Activated B cell treated with CpG ODN at 0.5 μM for 24 hours (primary cell): Measurements from ENCODE around the gene IFIT1. TPM values are rescaled to one million over a fixed set of nuclear protein-coding genes. Genes with fewer than 3 reads are reported as not detected.
A peak's percentile ranks its signal among the peaks of the same experiment; 100 is the strongest.

Source experiments
- ATAC-seq: fragments of 200-7000 bp; cut with Tn5 transposase; one replicate; pipeline ENCODE4 v1.10.0; 2021; ENCODE audit warnings: low read depth, mild to moderate bottlenecking, moderate library complexity
- CTCF ChIA-PET: fragments of 350-600 bp; sonication (Branson Sonifier 250); formaldehyde crosslinking; loops from one replicate; lab custom pipeline; 2021; ENCODE audit warnings: antibody characterized with exemption; lab: Charles Lee
- POLR2A ChIA-PET: fragments of 350-600 bp; sonication (Branson Sonifier 250); formaldehyde crosslinking; loops from one replicate; lab custom pipeline; 2021; ENCODE audit warnings: antibody characterized with exemption; lab: Charles Lee
- DNase-seq: peaks from one replicate; pipeline ENCODE4 v3.0.0; 2022
- H3K27ac Mint-ChIP-seq: one replicate; pipeline ENCODE4 v1.8.0; 2020; ENCODE audit warnings: mixed read lengths
- H3K27me3 Mint-ChIP-seq: one replicate; pipeline ENCODE4 v1.8.0; 2021; ENCODE audit warnings: mixed read lengths
- H3K36me3 Mint-ChIP-seq: one replicate; pipeline ENCODE4 v1.8.0; 2021; ENCODE audit warnings: low read depth, mixed read lengths
- H3K4me1 Mint-ChIP-seq: one replicate; pipeline ENCODE4 v1.8.0; 2021; ENCODE audit warnings: mixed read lengths
- H3K4me3 Mint-ChIP-seq: one replicate; pipeline ENCODE4 v1.8.0; 2020; ENCODE audit warnings: mild to moderate bottlenecking, mixed read lengths
- H3K9me3 Mint-ChIP-seq: one replicate; pipeline ENCODE4 v1.8.0; 2020; ENCODE audit warnings: mixed read lengths
- intact Hi-C: fragments of 100-400 bp; cut with micrococcal nuclease; formaldehyde crosslinking; loops from one replicate; pipeline ENCODE4 v1.15.1; 2024
- total RNA-seq: library from RNA; stranded (reverse); gene quantifications from 2 replicates; pipeline ENCODE4 v1.2.3, GENCODE V29; 2022
- TF ChIP-seq, protein P1 (sequence below): fragments of 200-600 bp; IDR thresholded peaks from one replicate; pipeline ENCODE4 v1.8.0; 2022; ENCODE audit warnings: antibody characterized with exemption, mild to moderate bottlenecking

The IFIT1 gene
- total RNA-seq, 1 donor from 2014 or later, result 0.95 TPM

DNA sequence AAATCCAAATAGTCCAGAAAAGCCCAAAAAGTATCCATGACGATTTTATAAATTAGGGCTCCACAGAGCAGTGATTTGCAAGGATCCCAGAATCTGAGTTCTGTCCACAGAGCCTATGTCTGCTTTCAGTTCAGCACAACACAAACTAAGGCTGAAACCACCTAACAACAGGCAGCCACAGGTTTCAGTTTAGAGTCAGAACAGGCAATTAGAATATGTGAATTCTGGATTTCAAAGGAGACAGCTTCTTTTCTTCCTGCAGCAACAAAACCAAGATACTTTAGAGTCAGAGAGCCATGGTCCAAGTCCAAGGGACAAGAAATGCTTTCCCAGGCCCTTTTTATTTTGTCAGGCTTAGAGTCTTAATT is 41.0 kb upstream of the IFIT1 start:
- POLR2A ChIA-PET, result no interaction called here
- peak overlapping the region; percentile 13 for H3K27ac Mint-ChIP-seq
- CTCF ChIA-PET, result no interaction called here
- peak; percentile 42 for ATAC-seq
- no peak for DNase-seq
- intact Hi-C loops, result no loop called here
- no peaks in the 10 kb centered on the region for H3K36me3 Mint-ChIP-seq
- H3K4me3 Mint-ChIP-seq, result no peak overlapping the region
- TF ChIP-seq, protein P1, sequence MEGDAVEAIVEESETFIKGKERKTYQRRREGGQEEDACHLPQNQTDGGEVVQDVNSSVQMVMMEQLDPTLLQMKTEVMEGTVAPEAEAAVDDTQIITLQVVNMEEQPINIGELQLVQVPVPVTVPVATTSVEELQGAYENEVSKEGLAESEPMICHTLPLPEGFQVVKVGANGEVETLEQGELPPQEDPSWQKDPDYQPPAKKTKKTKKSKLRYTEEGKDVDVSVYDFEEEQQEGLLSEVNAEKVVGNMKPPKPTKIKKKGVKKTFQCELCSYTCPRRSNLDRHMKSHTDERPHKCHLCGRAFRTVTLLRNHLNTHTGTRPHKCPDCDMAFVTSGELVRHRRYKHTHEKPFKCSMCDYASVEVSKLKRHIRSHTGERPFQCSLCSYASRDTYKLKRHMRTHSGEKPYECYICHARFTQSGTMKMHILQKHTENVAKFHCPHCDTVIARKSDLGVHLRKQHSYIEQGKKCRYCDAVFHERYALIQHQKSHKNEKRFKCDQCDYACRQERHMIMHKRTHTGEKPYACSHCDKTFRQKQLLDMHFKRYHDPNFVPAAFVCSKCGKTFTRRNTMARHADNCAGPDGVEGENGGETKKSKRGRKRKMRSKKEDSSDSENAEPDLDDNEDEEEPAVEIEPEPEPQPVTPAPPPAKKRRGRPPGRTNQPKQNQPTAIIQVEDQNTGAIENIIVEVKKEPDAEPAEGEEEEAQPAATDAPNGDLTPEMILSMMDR, result no peak
- H3K4me1 Mint-ChIP-seq, result peaks cover 49% of the 10 kb centered on the region
- no peaks in the 10 kb centered on the region for H3K27me3 Mint-ChIP-seq
- H3K9me3 Mint-ChIP-seq, result peaks cover 7% of the 10 kb centered on the region

DNA sequence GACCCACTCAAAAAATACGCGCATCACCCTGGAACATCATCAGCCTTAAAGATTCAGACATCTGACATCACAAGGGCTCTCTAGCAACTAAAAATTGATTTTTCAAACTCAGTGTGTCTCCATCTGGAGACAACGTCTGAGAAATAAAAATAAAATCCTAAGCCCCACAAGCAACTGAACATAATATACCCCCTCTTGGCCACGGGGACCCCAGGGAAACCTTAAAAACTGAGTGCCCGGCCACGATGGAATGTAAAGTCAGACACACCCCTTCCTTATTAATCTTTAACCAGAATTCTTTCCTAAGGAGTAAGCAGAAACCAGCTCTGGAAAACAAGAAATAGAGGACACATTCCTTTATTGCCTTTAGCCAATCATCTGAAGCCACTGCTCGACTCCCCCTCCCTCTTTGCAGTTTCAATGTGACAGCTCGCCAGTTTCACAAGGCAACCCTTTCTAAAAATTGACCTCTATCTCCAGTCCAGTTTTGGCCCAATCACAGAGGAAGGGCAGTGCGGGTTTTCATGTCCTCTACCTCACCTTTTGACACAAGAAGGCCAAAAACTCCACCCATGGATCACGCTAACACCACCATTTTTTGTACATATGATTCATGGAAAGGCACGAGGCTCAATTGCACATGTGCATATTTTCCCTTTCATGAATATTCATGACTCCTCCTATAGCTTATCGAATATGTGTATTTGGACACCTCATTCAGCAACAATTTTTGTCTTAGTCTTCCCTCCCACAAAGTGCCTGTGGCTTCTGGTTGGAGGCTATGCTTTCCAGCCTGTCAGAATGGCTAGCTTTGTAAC is 40.4 kb upstream of the IFIT1 start:
- Mint-ChIP-seq H3K4me3 (no peak overlapping the region), H3K4me1 (peaks cover 48% of the 10 kb centered on the region), H3K27me3 (no peaks in the 10 kb centered on the region), H3K27ac (peak overlapping the region; percentile 43), H3K36me3 (no peaks in the 10 kb centered on the region), H3K9me3 (peaks cover 7% of the 10 kb centered on the region)
- POLR2A ChIA-PET, result no interaction called here
- no peak for ATAC-seq
- TF ChIP-seq, protein P1, result no peak
- CTCF ChIA-PET, result no interaction called here
- DNase-seq, result no peak
- intact Hi-C loops, result no loop called here

DNA sequence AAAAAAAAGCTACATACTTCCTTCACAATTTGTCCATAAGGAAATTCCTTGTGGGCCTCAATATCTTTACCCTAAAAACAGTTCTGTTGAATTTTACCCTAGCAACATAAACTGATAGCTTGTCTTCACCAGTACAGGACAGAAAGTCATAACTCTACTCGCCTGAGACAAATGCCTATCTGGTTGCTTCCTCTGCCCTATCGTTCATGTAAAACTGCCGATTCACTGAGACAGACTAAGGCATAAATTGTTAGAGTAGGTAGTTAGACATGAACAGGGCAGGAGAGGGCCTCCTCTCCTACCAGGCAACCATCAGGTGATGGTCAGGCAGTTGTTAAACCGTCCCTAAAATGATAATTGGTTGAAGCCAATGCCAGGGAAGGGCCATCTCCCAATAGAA is 39.6 kb upstream of the IFIT1 start:
- POLR2A ChIA-PET, result interaction anchor here (0.6 kb wide), 1 partner anchor 62 kb away, joined by 3 read pairs; the partner anchor contains the start of gene IFIT5
- H3K27me3 Mint-ChIP-seq, result no peaks in the 10 kb centered on the region

DNA sequence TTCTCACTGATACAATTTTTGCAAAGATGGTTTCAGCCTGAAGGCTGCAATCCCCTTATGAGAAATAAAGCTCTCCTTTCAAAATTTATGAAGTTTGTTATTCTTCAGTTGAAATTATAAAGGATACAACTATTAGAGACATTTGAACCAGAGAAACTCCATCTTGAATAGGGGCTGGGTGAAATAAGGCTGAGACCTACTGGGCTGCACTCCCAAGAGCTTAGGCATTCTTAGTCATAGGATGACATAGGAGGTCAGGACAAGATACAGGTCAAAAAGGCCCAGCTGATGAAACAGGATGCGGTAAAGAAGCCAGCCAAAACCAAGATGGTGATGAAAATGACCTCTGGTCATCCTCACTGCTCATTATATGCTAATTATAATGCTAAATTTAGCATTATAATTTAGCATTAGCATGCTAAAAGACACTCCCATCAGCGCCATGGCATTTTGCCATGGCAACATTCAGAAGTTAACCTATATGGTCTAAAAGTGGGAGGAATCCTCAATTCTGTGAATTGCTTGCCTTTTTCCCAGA is 37.0 kb upstream of the IFIT1 start:
- H3K4me1 Mint-ChIP-seq, result peaks cover 18% of the 10 kb centered on the region
- TF ChIP-seq, protein P1, result no peak
- peaks cover 7% of the 10 kb centered on the region for H3K9me3 Mint-ChIP-seq
- ChIA-PET CTCF (no interaction called here), POLR2A (no interaction called here)
- DNase-seq (no peak), ATAC-seq (no peak)
- no peaks in the 10 kb centered on the region for H3K27me3 Mint-ChIP-seq
- intact Hi-C loops, result no loop called here
- H3K4me3 Mint-ChIP-seq, result no peak overlapping the region
- H3K27ac Mint-ChIP-seq, result no peak overlapping the region
- no peaks in the 10 kb centered on the region for H3K36me3 Mint-ChIP-seq

More for the DNA sequence above, 39.6 kb upstream of the IFIT1 start:
- Mint-ChIP-seq H3K36me3 (no peaks in the 10 kb centered on the region), H3K4me1 (peaks cover 41% of the 10 kb centered on the region), H3K4me3 (no peak overlapping the region), H3K27ac (no peak overlapping the region), H3K9me3 (peaks cover 7% of the 10 kb centered on the region)
- TF ChIP-seq, protein P1, result no peak
- DNase-seq, result no peak
- CTCF ChIA-PET, result no interaction called here
- ATAC-seq, result no peak
- intact Hi-C loops, result no loop called here

DNA sequence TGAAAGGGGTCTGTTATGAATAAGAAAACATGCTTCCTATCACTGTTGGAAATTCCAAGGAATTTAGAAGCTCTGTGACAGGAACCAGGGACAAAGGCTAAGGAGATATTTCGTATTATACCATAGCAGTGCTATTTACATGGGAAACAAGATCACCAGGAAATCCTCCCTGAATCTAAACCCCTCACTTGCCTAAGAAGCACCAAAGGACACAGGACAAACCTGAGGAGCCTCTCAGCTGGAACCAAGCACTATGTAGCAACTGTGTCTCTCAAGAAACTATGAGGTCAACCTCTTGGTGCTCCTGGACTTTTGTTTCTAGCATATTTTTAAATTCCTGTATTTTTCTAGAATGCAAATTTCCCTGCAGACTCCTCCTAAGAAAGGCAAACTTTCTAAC is 35.3 kb upstream of the IFIT1 start:
- intact Hi-C loops, result no loop called here
- H3K36me3 Mint-ChIP-seq, result no peaks in the 10 kb centered on the region
- H3K9me3 Mint-ChIP-seq, result peaks cover 7% of the 10 kb centered on the region
- H3K27ac Mint-ChIP-seq, result no peak overlapping the region
- no peak for DNase-seq
- no peak overlapping the region for H3K4me3 Mint-ChIP-seq
- no peak for ATAC-seq
- TF ChIP-seq, protein P1, result no peak
- H3K4me1 Mint-ChIP-seq, result peaks cover 2% of the 10 kb centered on the region
- no peaks in the 10 kb centered on the region for H3K27me3 Mint-ChIP-seq
- POLR2A ChIA-PET, result no interaction called here
- CTCF ChIA-PET, result no interaction called here
